SJSA1 (cell line): Measurements from ENCODE around the gene PRKCH. TPM values are rescaled to one million over a fixed set of nuclear protein-coding genes. Genes with fewer than 3 reads are reported as not detected.
"Not testable (repeated sequence)": the region's sequence is repeated elsewhere in the genome, so short reads cannot be mapped to it uniquely, and the experiment has no call there.

Experiments
- DNase-seq, 2 experiments: peaks; one replicate each; pipeline ENCODE4 v3.0.0-alpha.2; 2015 to 2020; ENCODE audit warnings: low spot score in 2 of 2, low read depth in 1 of 2
- H3K27ac ChIP-seq: fragments of 250-450 bp; sonication (Bioruptor Pico); 2 replicates; pipeline ENCODE4 v1.5.1; 2020; ENCODE audit warnings: mild to moderate bottlenecking, moderate library complexity
- H3K27me3 ChIP-seq: fragments of 250-450 bp; sonication (Bioruptor Pico); replicated peaks from 2 replicates; pipeline ENCODE4 v1.5.1; 2020; ENCODE audit warnings: mild to moderate bottlenecking, moderate library complexity
- H3K36me3 ChIP-seq: fragments of 250-450 bp; sonication (Bioruptor Pico); 2 replicates; pipeline ENCODE4 v1.5.1; 2020; ENCODE audit warnings: mild to moderate bottlenecking
- H3K4me1 ChIP-seq: fragments of 250-450 bp; sonication (Bioruptor Pico); replicated peaks from 2 replicates; pipeline ENCODE4 v1.6.1; 2021; ENCODE audit warnings: mild to moderate bottlenecking
- H3K4me3 ChIP-seq: fragments of 250-450 bp; sonication (Bioruptor Pico); 2 replicates; pipeline ENCODE4 v1.5.1; 2020; ENCODE audit warnings: mild to moderate bottlenecking
- H3K9me3 ChIP-seq: fragments of 250-450 bp; sonication (Bioruptor Pico); replicated peaks from 2 replicates; pipeline ENCODE4 v1.5.1; 2020; ENCODE audit warnings: mild to moderate bottlenecking
- total RNA-seq: library from RNA; depleted of rRNA; stranded (reverse); fragments of >200 nt; shearing (Covaris generic); gene quantifications from 2 replicates; pipeline ENCODE4 v1.2.3, GENCODE V29; 2014

Gene PRKCH
- total RNA-seq, 1 experiment from 2014 or later, result 5.7 TPM

DNA sequence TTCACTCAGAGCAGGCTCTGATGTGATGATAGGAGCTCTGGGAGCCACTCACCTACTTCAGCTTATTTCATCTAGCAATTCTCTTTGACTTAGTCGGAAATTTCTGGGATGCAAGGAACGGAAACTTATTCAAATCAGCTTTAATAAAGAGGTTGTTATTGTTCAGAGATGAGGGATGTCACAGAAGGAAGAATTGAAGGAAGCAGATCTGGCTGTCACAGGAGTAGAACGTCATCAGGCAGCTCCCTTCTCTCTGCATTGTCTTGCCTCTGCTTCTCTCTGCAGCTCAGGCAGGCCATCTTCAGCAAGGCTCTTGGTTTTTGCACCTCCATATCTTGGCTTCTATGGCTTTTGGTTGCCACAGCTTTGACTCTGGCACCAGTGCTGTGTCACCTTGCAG, 32.7 kb upstream of the PRKCH start:
- DNase-seq, result no peak
- Histone ChIP-seq H3K27ac (no peak overlapping the region), H3K9me3 (no peaks in the 10 kb centered on the region), H3K4me1 (peaks cover 15% of the 10 kb centered on the region), H3K27me3 (no peaks in the 10 kb centered on the region), H3K4me3 (no peak overlapping the region), H3K36me3 (no peaks in the 10 kb centered on the region)

DNA sequence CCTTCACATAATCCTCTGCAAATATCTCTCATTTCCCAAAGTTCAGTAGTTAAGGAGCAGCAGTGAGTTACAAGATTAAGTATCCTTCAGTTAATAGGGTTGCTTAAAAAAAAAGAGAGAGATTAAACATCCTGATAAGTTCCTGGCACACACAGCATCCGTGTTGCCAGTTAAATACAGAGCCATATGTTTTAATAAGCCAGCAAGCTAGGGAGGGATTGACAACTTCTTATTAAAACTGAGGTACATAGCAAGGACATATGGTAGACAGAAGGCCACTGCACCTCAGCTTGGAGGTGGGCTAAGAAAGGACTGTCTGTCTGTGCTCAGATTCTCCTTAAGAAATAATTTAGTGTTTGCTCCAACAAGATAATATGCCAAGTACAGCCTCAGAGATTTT, 30.7 kb upstream of the PRKCH start:
- H3K4me3 ChIP-seq, result no peak overlapping the region
- H3K27me3 ChIP-seq, result no peaks in the 10 kb centered on the region
- H3K9me3 ChIP-seq, result no peaks in the 10 kb centered on the region
- no peak overlapping the region for H3K27ac ChIP-seq
- DNase-seq, result no peak
- peaks cover 9% of the 10 kb centered on the region for H3K4me1 ChIP-seq
- no peaks in the 10 kb centered on the region for H3K36me3 ChIP-seq

DNA sequence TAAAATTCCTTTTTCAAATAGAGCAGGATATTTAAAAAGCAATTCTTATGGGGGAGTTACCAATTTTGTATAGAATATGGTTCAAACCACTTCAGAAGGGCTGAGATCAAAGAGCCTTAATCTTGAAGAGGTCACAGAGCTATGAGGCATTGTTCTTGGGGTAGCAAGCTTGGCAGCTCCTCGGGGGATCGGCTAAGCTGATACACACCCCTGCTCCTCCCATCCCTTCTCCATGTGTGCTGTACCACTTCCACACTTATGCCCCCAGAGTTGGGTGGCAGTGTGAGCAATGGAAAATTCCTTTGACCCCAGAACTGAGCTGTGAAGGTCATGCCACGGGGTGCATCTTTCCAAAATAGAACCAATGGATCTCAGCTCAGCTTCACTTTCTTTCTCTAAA, 25.2 kb upstream of the PRKCH start:
- DNase-seq, result no peak
- no peaks in the 10 kb centered on the region for H3K27me3 ChIP-seq
- no peaks in the 10 kb centered on the region for H3K4me1 ChIP-seq
- no peaks in the 10 kb centered on the region for H3K9me3 ChIP-seq
- no peak overlapping the region for H3K4me3 ChIP-seq
- H3K27ac ChIP-seq, result no peak overlapping the region
- no peaks in the 10 kb centered on the region for H3K36me3 ChIP-seq

DNA sequence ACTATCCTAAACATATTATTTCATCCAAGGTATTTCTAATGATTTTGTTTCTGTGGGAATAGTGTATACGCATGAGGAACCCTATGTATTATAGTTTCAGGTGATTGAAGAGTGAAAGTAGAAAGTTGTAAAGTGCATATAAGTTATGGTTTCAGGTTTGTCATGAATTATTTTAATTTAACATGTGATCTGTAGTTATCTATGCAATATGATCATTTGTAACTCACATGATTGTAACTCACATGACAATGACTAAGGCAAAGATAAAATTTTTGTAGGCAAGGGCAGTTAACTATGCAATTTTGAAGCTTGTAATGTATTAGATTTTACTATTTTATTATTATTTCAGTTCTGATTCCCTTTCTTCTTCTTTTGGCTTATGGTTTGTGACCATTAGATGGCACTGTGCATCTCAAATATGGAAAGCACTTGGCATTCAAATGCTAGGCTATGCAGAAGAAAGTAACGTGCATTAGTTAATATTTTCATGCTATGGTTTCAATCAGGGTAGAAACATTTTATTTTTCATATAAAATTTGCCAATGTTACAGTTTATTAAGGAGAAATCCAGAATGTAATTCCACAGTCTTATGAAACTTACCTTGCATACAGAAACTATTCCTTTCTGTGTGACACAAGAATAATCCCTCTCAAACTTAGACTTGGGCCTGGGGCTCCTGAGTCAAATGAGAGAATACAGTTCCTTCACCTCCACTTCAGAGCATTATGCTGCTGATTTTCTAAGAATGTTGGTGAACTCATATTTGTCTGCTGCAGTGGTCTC, 24.5 kb upstream of the PRKCH start:
- H3K4me3 ChIP-seq, result no peak overlapping the region
- H3K9me3 ChIP-seq, result no peaks in the 10 kb centered on the region
- peak in 1 of 2 experiments; percentile 28 for DNase-seq

DNA sequence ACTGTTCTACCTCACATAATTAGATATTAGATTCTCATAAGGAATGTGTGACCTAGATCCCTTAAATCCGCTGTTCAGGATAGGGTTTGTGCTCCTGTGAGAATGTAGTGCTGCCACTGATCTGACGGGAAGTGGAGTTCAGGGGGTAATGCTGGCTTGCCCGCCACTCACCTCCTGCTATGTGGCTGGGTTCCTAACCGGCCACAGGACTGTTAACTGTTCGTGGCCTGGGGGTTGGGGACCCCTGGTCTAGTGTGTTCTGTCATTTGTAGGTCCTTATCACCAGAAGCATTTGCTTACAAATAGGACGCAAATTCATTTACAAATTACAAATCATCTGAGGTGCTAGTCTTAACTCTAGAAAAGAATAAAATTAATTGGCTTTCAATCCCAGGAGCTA, 23.8 kb upstream of the PRKCH start:
- Histone ChIP-seq H3K27me3 (no peaks in the 10 kb centered on the region), H3K9me3 (no peaks in the 10 kb centered on the region), H3K27ac (no peak overlapping the region), H3K4me1 (no peaks in the 10 kb centered on the region), H3K36me3 (no peaks in the 10 kb centered on the region), H3K4me3 (no peak overlapping the region)
- DNase-seq, result no peak

More for the DNA sequence above, 24.5 kb upstream of the PRKCH start:
- Histone ChIP-seq H3K27ac (no peak overlapping the region), H3K27me3 (no peaks in the 10 kb centered on the region), H3K4me1 (no peaks in the 10 kb centered on the region), H3K36me3 (no peaks in the 10 kb centered on the region)

DNA sequence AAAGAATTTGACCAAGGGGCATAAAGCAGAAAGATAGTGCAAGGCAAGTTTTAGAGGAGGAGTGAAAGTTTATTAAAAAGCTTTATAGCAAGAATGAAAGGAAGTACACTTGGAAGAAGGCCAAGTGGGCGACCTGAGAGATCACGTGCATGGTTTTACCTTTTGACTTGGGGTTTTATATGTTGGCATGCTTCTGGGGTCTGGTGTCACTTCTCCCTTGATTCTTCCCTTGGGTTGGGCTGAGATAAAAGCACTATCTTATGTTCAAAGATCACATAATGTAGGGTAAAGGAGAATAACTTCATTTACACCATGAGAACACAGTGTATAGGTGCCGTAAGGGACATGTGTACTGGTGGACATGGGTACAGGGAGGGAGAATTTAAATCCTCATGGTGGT, 22.6 kb upstream of the PRKCH start:
- H3K9me3 ChIP-seq, result no peaks in the 10 kb centered on the region
- DNase-seq, result no peak
- no peaks in the 10 kb centered on the region for H3K4me1 ChIP-seq
- no peak overlapping the region for H3K4me3 ChIP-seq
- H3K27me3 ChIP-seq, result no peaks in the 10 kb centered on the region
- no peak overlapping the region for H3K27ac ChIP-seq
- no peaks in the 10 kb centered on the region for H3K36me3 ChIP-seq

DNA sequence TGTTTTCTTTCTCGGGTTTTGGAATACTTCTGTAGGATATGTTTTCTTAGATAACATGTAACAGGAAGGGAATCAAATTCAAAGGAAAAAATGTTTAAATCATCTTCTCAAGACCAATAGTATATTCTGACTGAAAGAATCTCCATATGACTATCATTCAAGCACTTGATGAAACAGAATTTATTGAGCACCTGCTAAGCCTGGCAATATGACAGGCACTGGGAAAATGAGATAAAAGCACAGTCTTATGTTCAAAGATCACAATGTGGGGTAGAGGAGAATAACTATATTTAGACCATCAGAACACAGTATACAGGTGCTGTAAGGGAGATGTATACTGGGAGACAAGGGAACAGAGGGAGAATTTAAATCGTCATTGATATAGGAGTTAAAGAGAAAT, 21.2 kb upstream of the PRKCH start:
- Histone ChIP-seq H3K4me1 (no peaks in the 10 kb centered on the region), H3K9me3 (no peaks in the 10 kb centered on the region), H3K27me3 (no peaks in the 10 kb centered on the region), H3K4me3 (no peak overlapping the region), H3K36me3 (no peaks in the 10 kb centered on the region), H3K27ac (no peak overlapping the region)
- no peak for DNase-seq

DNA sequence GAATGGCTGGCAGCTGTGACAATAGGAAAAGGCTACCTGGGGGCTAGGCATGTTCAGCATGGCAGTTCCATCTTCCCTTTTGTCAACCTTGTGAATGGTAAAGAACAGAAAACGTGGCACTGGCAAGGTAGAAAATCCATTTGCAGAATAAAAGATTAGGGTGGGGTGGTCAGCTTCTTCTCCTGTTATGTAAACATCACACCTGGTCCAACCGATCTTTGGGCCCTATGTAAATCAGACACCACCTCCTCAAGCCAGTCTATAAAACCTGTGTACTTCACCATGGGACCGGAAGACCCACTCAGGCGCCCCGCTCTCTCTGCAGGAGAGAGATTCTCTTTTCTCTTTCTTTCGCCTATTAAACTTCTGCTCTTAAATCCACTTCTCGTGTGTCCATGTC, 20.6 kb upstream of the PRKCH start:
- Histone ChIP-seq H3K9me3 (no peaks in the 10 kb centered on the region), H3K4me3 (no peak overlapping the region), H3K27me3 (no peaks in the 10 kb centered on the region), H3K27ac (no peak overlapping the region), H3K4me1 (no peaks in the 10 kb centered on the region), H3K36me3 (no peaks in the 10 kb centered on the region)
- DNase-seq, result no peak

DNA sequence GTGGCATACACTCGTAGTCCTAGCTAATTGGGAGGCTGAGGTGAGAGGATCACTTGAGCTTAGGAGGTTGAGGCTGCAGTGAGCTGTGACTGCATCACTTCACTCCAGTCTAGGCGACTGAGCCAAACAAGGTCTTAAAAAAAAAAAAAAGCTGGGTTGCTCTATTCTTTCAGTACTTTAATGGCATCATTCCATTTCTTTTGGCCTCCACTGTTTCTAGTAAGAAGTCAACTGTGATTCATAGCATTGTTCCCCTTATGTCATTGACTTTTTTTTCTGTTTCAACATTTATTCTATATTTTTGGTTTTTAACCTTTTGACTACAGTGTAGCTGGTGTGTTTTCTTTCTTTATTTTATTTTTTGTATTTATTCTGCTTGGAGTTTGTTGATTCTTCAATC, 16.7 kb upstream of the PRKCH start:
- no peak overlapping the region for H3K4me3 ChIP-seq
- DNase-seq, result no peak
- no peaks in the 10 kb centered on the region for H3K27me3 ChIP-seq
- no peak overlapping the region for H3K27ac ChIP-seq
- no peaks in the 10 kb centered on the region for H3K36me3 ChIP-seq
- no peaks in the 10 kb centered on the region for H3K4me1 ChIP-seq
- H3K9me3 ChIP-seq, result no peaks in the 10 kb centered on the region

DNA sequence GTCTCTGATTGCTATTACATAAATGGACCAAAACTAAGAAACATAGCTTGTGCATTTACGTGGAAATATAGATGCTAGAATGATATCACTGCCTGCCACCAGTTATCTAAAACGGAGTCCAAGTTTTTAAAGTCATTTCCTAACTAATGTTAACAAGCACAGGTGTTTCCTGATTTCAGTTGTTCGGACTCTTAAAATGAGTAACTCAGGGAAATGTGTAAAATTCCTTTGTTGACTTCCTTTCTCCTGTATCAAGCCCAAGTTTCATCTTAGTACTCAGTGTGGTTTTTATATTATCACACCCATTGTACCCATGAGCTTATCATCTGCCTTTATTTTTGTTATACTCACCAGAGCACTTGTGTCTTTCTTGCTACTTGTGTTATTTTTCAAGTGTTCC, 13.2 kb upstream of the PRKCH start:
- Histone ChIP-seq H3K4me1 (no peaks in the 10 kb centered on the region), H3K9me3 (no peaks in the 10 kb centered on the region), H3K27me3 (no peaks in the 10 kb centered on the region), H3K4me3 (no peak overlapping the region), H3K36me3 (no peaks in the 10 kb centered on the region), H3K27ac (no peak overlapping the region)
- no peak for DNase-seq

DNA sequence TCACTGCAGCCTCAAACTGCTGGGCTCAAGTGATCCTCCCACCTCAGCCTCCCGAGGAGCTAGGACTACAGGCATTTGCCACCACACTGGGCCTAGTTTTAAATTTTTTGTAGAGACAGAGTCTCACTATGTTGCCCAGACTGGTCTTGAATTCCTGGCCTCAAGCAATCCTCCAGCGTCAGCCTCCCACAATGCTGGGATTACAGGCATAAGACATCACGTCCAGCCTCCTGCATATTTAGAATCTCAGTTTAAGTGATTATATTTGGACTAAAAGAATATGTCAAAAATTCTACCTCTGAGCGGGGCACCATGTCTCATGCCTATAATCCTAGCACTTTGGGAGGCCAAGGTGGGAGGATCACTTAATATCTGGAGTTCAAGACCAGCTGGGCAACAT, 12.7 kb upstream of the PRKCH start:
- not testable (repeated sequence) for H3K27me3 ChIP-seq, H3K4me3 ChIP-seq, H3K27ac ChIP-seq, H3K4me1 ChIP-seq, DNase-seq, H3K36me3 ChIP-seq, H3K9me3 ChIP-seq

DNA sequence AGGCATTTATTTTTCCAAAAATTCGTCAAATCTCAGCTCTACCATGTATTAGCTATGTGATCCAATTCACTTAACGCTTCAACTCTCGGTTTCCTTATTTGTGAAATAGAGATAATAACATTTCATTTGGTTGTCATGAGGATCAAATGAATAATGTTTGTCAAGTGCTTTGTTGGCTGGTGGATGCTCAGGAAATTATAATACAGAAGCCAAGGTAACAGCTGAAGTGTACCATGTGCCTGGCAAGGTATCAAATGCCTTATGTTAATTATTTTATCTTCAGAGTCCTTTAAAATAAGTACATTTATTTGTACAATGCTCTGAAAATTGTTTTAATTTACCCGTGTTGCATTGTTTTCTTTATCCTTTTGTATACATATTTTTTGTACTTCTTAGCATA, 6.1 kb upstream of the PRKCH start:
- H3K36me3 ChIP-seq, result no peaks in the 10 kb centered on the region
- DNase-seq, result no peak
- no peak overlapping the region for H3K4me3 ChIP-seq
- no peaks in the 10 kb centered on the region for H3K9me3 ChIP-seq
- no peak overlapping the region for H3K27ac ChIP-seq
- H3K27me3 ChIP-seq, result no peaks in the 10 kb centered on the region
- no peaks in the 10 kb centered on the region for H3K4me1 ChIP-seq

DNA sequence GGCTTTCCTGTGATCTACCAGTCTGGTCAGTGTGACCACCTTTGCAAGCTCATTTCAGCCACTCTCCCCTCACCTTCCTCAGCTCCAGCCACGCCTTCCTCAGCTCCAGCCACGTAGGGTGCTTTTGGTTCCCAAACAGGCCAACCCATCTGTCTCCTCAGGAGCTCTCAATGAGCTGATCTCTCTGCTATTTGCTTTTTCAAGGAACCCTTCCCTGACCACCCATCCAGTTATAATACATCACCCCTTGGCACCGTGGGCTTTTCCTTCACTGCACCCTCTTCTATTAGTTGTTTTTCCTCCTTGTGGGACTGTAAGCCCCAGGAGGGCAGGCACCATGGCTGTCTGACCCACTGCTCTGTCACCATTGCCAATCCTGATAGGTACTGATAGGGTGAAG, 2.3 kb upstream of the PRKCH start:
- H3K27ac ChIP-seq, result no peak overlapping the region
- H3K36me3 ChIP-seq, result no peaks in the 10 kb centered on the region
- H3K27me3 ChIP-seq, result peaks cover 14% of the 10 kb centered on the region; the same call in 1 of the 2 replicates
- no peak for DNase-seq
- H3K4me3 ChIP-seq, result no peak overlapping the region
- peaks cover 24% of the 10 kb centered on the region for H3K4me1 ChIP-seq
- no peaks in the 10 kb centered on the region; the same call in 1 of the 2 replicates for H3K9me3 ChIP-seq

DNA sequence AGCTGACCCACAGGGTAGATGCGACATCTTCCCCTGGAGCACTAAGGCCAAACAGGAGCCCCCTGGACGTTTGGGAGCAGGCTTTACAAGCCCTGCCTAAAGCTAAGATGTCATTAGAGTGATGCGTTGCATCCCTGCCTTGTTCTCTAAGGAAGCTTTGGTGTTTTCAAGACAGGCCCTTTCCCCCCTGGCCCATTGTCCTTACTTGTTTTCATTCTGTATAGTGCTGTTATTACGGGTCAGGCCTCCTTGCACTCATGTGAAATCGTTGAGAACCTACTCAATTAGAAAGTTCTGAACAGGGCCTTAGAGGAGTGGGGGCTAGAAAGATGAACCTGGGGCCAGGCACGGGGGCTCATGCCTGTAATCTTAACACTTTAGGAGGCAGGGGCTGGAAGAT, 1.7 kb upstream of the PRKCH start:
- H3K4me1 ChIP-seq, result peaks cover 24% of the 10 kb centered on the region
- H3K27ac ChIP-seq, result no peak overlapping the region
- DNase-seq, result no peak
- peaks cover 14% of the 10 kb centered on the region; the same call in 1 of the 2 replicates for H3K27me3 ChIP-seq
- H3K4me3 ChIP-seq, result no peak overlapping the region
- H3K9me3 ChIP-seq, result no peaks in the 10 kb centered on the region; the same call in 1 of the 2 replicates
- H3K36me3 ChIP-seq, result no peaks in the 10 kb centered on the region

DNA sequence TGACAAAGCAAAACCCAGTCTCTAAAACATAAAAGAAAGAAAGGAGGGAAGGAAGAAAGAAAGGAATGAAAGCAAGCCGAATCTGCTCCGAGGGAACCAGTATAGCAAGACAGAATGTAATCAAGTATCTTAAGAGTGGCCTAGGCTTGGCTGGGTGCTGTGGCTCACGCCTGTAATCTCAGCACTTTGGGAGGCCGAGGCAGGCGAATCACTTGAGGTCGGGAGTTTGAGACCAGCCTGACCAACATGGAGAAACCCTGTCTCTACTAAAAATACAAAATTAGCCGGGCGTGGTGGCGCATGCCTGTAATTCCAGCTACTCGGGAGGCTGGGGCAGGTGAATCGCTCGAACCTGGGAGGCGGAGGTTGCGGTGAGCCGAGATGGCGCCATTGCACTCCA, 1.2 kb upstream of the PRKCH start:
- H3K4me3 ChIP-seq, H3K36me3 ChIP-seq, DNase-seq, H3K9me3 ChIP-seq, H3K27ac ChIP-seq: not testable (repeated sequence)
- Histone ChIP-seq H3K4me1 (peaks cover 24% of the 10 kb centered on the region), H3K27me3 (peaks cover 14% of the 10 kb centered on the region; the same call in 1 of the 2 replicates)
